Endothelial cell of umbilical vein (primary cell): Measurements from ENCODE around the gene COL1A1. TPM values are rescaled to one million over a fixed set of nuclear protein-coding genes. Genes with fewer than 3 reads are reported as not detected.

Experiments
- BruUV-seq: library from RNA; stranded (reverse); fragments of 400-500 nt; replicated peaks from 2 replicates; lab custom pipeline; 2021; lab: Mats Ljungman, UMichigan
- CTCF ChIA-PET: fragments of 300-600, 350-600 bp; sonication (Branson Sonifier 250); formaldehyde crosslinking; loops from one replicate; lab custom pipeline; 2021; ENCODE audit warnings: antibody characterized with exemption, inconsistent platforms; lab: Charles Lee
- POLR2A ChIA-PET: fragments of 300-600, 350-600 bp; sonication (Branson Sonifier 250); formaldehyde crosslinking; loops from one replicate; lab custom pipeline; 2021; ENCODE audit warnings: antibody characterized with exemption, inconsistent platforms; lab: Charles Lee
- DNase-seq: peaks from one replicate; pipeline ENCODE4 v3.0.0-alpha.2; 2011; ENCODE audit warnings: low read depth, low spot score
- FAIRE-seq: peaks from 2 replicates; lab custom pipeline; 2011; peaks lifted over from hg19 to GRCh38; lab: Jason Lieb, UNC
- H2AFZ ChIP-seq: 2 replicates; pipeline ENCODE4 v1.6.0; 2012; ENCODE audit warnings: low read depth, low read length, control low read depth, inconsistent platforms
- H3K27ac ChIP-seq: 2 replicates; pipeline ENCODE4 v1.5.1; 2011; ENCODE audit warnings: low read depth, mild to moderate bottlenecking, control low read depth, low read length, moderate library complexity; ENCODE audit not compliant: insufficient read depth
- H3K27me3 ChIP-seq, 2 experiments: 2 replicates each; pipeline versions ENCODE4 v1.6.0 to v1.6.1; 2011; ENCODE audit warnings: low read length in 2 of 2, mixed read lengths in 1 of 2; ENCODE audit not compliant: control insufficient read depth in 2 of 2, insufficient read depth in 2 of 2
- H3K36me3 ChIP-seq, 2 experiments: 2 replicates in 1 of 2; 3 replicates in 1 of 2; pipeline ENCODE4 v1.5.1; 2011; ENCODE audit warnings: low read length in 2 of 2, mild to moderate bottlenecking in 1 of 2, moderate library complexity in 1 of 2; ENCODE audit not compliant: control insufficient read depth in 2 of 2, insufficient read depth in 2 of 2; ENCODE audit errors: extremely low read depth in 1 of 2
- H3K4me1 ChIP-seq: 3 replicates; pipeline ENCODE4 v1.5.1; 2011; ENCODE audit warnings: mild to moderate bottlenecking, low read length; ENCODE audit not compliant: control insufficient read depth, insufficient read depth; ENCODE audit errors: extremely low read depth
- H3K4me2 ChIP-seq: 2 replicates; pipeline ENCODE4 v1.6.1; 2011; ENCODE audit warnings: low read length, control low read depth, mixed read lengths; ENCODE audit not compliant: insufficient read depth
- H3K4me3 ChIP-seq, 3 experiments: fragments of 200-600 bp in 1 of 3; sonication (generic), shearing (Covaris generic) in 1 of 3; replicated peaks in 1 of 3; 2 replicates each; pipeline ENCODE4 v1.5.1; 2011 to 2016; ENCODE audit warnings: control low read depth in 3 of 3, low read length in 3 of 3, mild to moderate bottlenecking in 2 of 3, inconsistent platforms in 1 of 3, low read depth in 1 of 3, moderate library complexity in 1 of 3; ENCODE audit not compliant: insufficient read depth in 1 of 3
- H3K79me2 ChIP-seq: 2 replicates; pipeline ENCODE4 v1.6.0; 2012; ENCODE audit warnings: low read length, inconsistent platforms; ENCODE audit not compliant: control insufficient read depth, insufficient read depth
- H3K9ac ChIP-seq: replicated peaks from 2 replicates; pipeline ENCODE3; 2011; ENCODE audit warnings: low read length, control low read depth; ENCODE audit not compliant: insufficient read depth; ENCODE audit errors: extremely low read depth
- H3K9me1 ChIP-seq: replicated peaks from 3 replicates; pipeline ENCODE4 v1.6.0; 2011; ENCODE audit warnings: mild to moderate bottlenecking, low read length; ENCODE audit not compliant: control insufficient read depth, insufficient read depth; ENCODE audit errors: extremely low read depth
- H3K9me3 ChIP-seq: replicated peaks from 2 replicates; pipeline ENCODE4 v1.5.1; 2012; ENCODE audit warnings: low read length, inconsistent platforms; ENCODE audit not compliant: control insufficient read depth, insufficient read depth
- H4K20me1 ChIP-seq: replicated peaks from 2 replicates; pipeline ENCODE3; 2011; ENCODE audit warnings: mild to moderate bottlenecking, low read length; ENCODE audit not compliant: control insufficient read depth, insufficient read depth; ENCODE audit errors: extremely low read depth
- EZH2 ChIP-seq: IDR thresholded peaks from 2 replicates; pipeline ENCODE4 v1.6.1; 2012; ENCODE audit warnings: borderline replicate concordance, low read depth, mild to moderate bottlenecking, moderate library complexity, low read length, inconsistent platforms; ENCODE audit not compliant: severe bottlenecking
- FOS ChIP-seq: IDR thresholded peaks from 2 replicates; pipeline ENCODE4 v1.6.1; 2011; ENCODE audit warnings: mild to moderate bottlenecking, low read length, moderate library complexity, borderline replicate concordance; ENCODE audit not compliant: insufficient read depth
- GATA2 ChIP-seq: IDR thresholded peaks from 2 replicates; pipeline ENCODE4 v1.7.0; 2011; ENCODE audit warnings: low read depth, mild to moderate bottlenecking, moderate library complexity, mixed read lengths, low read length; ENCODE audit not compliant: insufficient read length, insufficient read depth
- JUN ChIP-seq: IDR thresholded peaks from 2 replicates; pipeline ENCODE4 v1.6.1; 2011; ENCODE audit warnings: borderline replicate concordance, low read depth; ENCODE audit not compliant: insufficient read length, insufficient read depth
- MYC ChIP-seq: IDR thresholded peaks from one replicate; pipeline ENCODE4 v1.6.1; 2011; ENCODE audit warnings: mild to moderate bottlenecking, low read depth, low read length
- POLR2A ChIP-seq: IDR thresholded peaks from 2 replicates; pipeline ENCODE4 v1.6.1; 2012; ENCODE audit warnings: low read depth, mild to moderate bottlenecking, control low read depth, low read length
- POLR2AphosphoS5 ChIP-seq: IDR thresholded peaks from 2 replicates; pipeline ENCODE4 v1.6.1; 2012; ENCODE audit warnings: low read depth, mild to moderate bottlenecking, control low read depth, low read length, moderate library complexity; ENCODE audit not compliant: insufficient read depth
- dilution Hi-C: fragments of 300-500 bp; cut with MboI; formaldehyde crosslinking; loops from one replicate; pipeline ENCODE4 v1.15.0; 2019; ENCODE audit warnings: low sequenced_read_pairs; ENCODE audit not compliant: extremely low pct_ligation_motif_present
- intact Hi-C: fragments of 100-400 bp; cut with micrococcal nuclease; formaldehyde crosslinking; loops from one replicate; pipeline ENCODE4 v1.10.0; 2022
- polyA plus RNA-seq, 4 experiments: library from polyadenylated mRNA; depleted of rRNA in 3 of 4; stranded (reverse) in 3 of 4; unstranded in 1 of 4; fragments of >200 nt; gene quantifications; 2 replicates each; pipeline versions ENCODE4 v1.2.1 to v1.2.3, GENCODE V29; 2011 to 2012; ENCODE audit warnings: missing spikeins in 1 of 4
- total RNA-seq: library from RNA; stranded (reverse); gene quantifications from 2 replicates; pipeline ENCODE4 v1.2.3, GENCODE V29; 2021
- TF ChIP-seq, protein P1 (sequence below): IDR thresholded peaks from 2 replicates; pipeline ENCODE4 v1.6.1; 2011; ENCODE audit not compliant: insufficient read depth, insufficient read length
- TF ChIP-seq, protein P2 (sequence below), 2 donors: IDR thresholded peaks; 1 replicate in 1 of 2; 2 replicates in 1 of 2; pipeline ENCODE4 v1.5.1; 2011; ENCODE audit warnings: low read length in 2 of 2, mild to moderate bottlenecking in 2 of 2, moderate library complexity in 2 of 2, control low read depth in 1 of 2, inconsistent platforms in 1 of 2, low read depth in 1 of 2; ENCODE audit not compliant: insufficient read depth in 1 of 2; ENCODE audit errors: extremely low read depth in 1 of 2

Gene COL1A1
- total and polyA plus RNA-seq, 2 donors (not counting 3 experiments of a cell fraction or from before 2014, with no cell fraction given): 0.07 TPM

DNA sequence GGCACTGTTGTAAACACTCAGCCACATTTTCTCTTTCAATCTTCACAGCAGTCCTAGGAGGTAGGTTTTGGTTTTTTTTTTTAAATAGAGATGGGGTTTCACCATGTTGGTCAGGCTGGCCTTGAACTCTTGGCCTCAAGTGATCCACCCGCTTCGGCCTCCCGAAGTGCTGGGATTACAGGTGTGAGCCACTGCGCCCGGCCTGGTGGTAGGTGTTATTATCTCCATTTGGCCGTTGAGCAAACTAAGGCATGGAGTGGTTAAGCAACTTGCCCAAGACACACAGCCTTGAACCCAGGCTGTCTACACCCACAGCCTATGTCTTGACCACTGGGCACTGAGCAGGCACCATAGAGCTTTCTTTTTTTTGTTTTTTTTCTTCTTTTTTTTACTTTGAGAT, 27.0 kb downstream of the COL1A1 start:
- no peak overlapping the region for H2AFZ ChIP-seq
- H3K4me1 ChIP-seq: peaks cover 16% of the 10 kb centered on the region
- DNase-seq (no peak), FAIRE-seq (peak; percentile 86)
- no peak overlapping the region for H3K9ac ChIP-seq
- ChIA-PET POLR2A (no interaction called here), CTCF (interaction anchor here (0.9 to 8.8 kb wide), 6 partner anchors 8 to 124 kb away, joined by 3 to 234 read pairs (median 4); partner anchors contain the start of gene COL1A1)
- H3K9me1 ChIP-seq: no peaks in the 10 kb centered on the region
- H3K27ac ChIP-seq: no peak overlapping the region
- H3K79me2 ChIP-seq: no peaks in the 10 kb centered on the region
- intact Hi-C loops: no loop called here
- no peaks in the 10 kb centered on the region for H4K20me1 ChIP-seq
- dilution Hi-C loops: no loop called here
- no TSS peak for BruUV-seq
- H3K36me3 ChIP-seq: no peaks in the 10 kb centered on the region
- H3K4me3 ChIP-seq: no peak overlapping the region
- no peaks in the 10 kb centered on the region for H3K27me3 ChIP-seq
- H3K9me3 ChIP-seq: no peaks in the 10 kb centered on the region
- no peak overlapping the region for H3K4me2 ChIP-seq
- TF ChIP-seq, protein P1, sequence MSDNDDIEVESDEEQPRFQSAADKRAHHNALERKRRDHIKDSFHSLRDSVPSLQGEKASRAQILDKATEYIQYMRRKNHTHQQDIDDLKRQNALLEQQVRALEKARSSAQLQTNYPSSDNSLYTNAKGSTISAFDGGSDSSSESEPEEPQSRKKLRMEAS: no peak
- no peak for TF ChIP-seq GATA2
- no peak for TF ChIP-seq JUN
- TF ChIP-seq, protein P2, sequence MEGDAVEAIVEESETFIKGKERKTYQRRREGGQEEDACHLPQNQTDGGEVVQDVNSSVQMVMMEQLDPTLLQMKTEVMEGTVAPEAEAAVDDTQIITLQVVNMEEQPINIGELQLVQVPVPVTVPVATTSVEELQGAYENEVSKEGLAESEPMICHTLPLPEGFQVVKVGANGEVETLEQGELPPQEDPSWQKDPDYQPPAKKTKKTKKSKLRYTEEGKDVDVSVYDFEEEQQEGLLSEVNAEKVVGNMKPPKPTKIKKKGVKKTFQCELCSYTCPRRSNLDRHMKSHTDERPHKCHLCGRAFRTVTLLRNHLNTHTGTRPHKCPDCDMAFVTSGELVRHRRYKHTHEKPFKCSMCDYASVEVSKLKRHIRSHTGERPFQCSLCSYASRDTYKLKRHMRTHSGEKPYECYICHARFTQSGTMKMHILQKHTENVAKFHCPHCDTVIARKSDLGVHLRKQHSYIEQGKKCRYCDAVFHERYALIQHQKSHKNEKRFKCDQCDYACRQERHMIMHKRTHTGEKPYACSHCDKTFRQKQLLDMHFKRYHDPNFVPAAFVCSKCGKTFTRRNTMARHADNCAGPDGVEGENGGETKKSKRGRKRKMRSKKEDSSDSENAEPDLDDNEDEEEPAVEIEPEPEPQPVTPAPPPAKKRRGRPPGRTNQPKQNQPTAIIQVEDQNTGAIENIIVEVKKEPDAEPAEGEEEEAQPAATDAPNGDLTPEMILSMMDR (IDR thresholded peaks at IDR 0.05; ENCODE audit: extremely low read depth in 1 of 2, insufficient read depth in 1 of 2, low read depth in 1 of 2, low read length in 2 of 2): no peak
- no peak for TF ChIP-seq FOS
- TF ChIP-seq EZH2: no peak
- no peak for TF ChIP-seq POLR2A
- TF ChIP-seq MYC: no peak
- no peak for TF ChIP-seq POLR2AphosphoS5
